ENCODE measurements around the gene UBALD2.
"Not testable (repeated sequence)": the region's sequence is repeated elsewhere in the genome, so short reads cannot be mapped to it uniquely, and the experiment has no call there.

The UBALD2 gene

GRCh38 chr17:76278268-76278908 is 13.2 kb downstream of the UBALD2 start:
- no peak for DNase-seq

- peak; percentile 82 for DNase-seq
These were observed 14.0 kb downstream of the UBALD2 start for GRCh38 chr17:76278952-76279741.

GRCh38 chr17:76279742-76280287 is 14.7 kb downstream of the UBALD2 start:
- no peak for DNase-seq

GRCh38 chr17:76280650-76281049 is 15.5 kb downstream of the UBALD2 start:
- no peak for DNase-seq

- DNase-seq: no peak
These were observed 16.6 kb downstream of the UBALD2 start for GRCh38 chr17:76281573-76282371.

- DNase-seq: no peak
These were observed 27.4 kb downstream of the UBALD2 start for GRCh38 chr17:76292567-76292966.

- no peak for DNase-seq
These were observed 28.0 kb downstream of the UBALD2 start for GRCh38 chr17:76293106-76293505.

GRCh38 chr17:76296186-76296585 is 31.0 kb downstream of the UBALD2 start:
- DNase-seq: no peak

GRCh38 chr17:76296889-76297288 is 31.7 kb downstream of the UBALD2 start:
- no peak for DNase-seq

GRCh38 chr17:76297436-76297835 is 32.3 kb downstream of the UBALD2 start:
- no peak for DNase-seq

GRCh38 chr17:76304226-76305134 is 39.3 kb downstream of the UBALD2 start:
- no peak for DNase-seq

- not testable (repeated sequence) for DNase-seq
These were observed 39.9 kb downstream of the UBALD2 start for GRCh38 chr17:76305135-76305454.

- no peak for DNase-seq
These were observed 42.3 kb downstream of the UBALD2 start for GRCh38 chr17:76307299-76307965.

- no peak for DNase-seq
These were observed 42.8 kb downstream of the UBALD2 start, which contains the start of gene QRICH2 for GRCh38 chr17:76307966-76308338. TSS of gene QRICH2 (minus strand) at chr17:76308276. CDS start at chr17:76307998, 278 bp downstream.

- DNase-seq: no peak
These were observed 44.3 kb downstream of the UBALD2 start for GRCh38 chr17:76309461-76309860.

- no peak for DNase-seq
These were observed 47.6 kb downstream of the UBALD2 start for GRCh38 chr17:76312735-76313134.

GRCh38 chr17:76314392-76315227 is 49.5 kb downstream of the UBALD2 start:
- DNase-seq: no peak

- no peak for DNase-seq
These were observed 52.4 kb downstream of the UBALD2 start for GRCh38 chr17:76317535-76317934.

GRCh38 chr17:76318586-76318985 is 53.4 kb downstream of the UBALD2 start:
- no peak for DNase-seq

Data from CD4-positive, alpha-beta T cell treated with Interleukin-15 for 1 hour (primary cell).